H1 (cell line): Measurements from ENCODE around the gene DOP1A. TPM values are rescaled to one million over a fixed set of nuclear protein-coding genes. Genes with fewer than 3 reads are reported as not detected.

Source experiments
- CTCF ChIA-PET: fragments of 300-600 bp; sonication (Branson Sonifier 250); formaldehyde crosslinking; loops from one replicate; lab custom pipeline; 2021; ENCODE audit not compliant: partially characterized antibody; lab: Charles Lee
- POLR2A ChIA-PET: fragments of 300-600 bp; sonication (Branson Sonifier 250); formaldehyde crosslinking; loops from one replicate; lab custom pipeline; 2021; ENCODE audit warnings: inconsistent platforms; ENCODE audit not compliant: partially characterized antibody; lab: Charles Lee
- DNase-seq, 2 experiments: peaks; one replicate each; pipeline versions ENCODE4 v3.0.0 to v3.0.0-alpha.2; 2010 to 2022; ENCODE audit warnings: low spot score in 2 of 2, low read depth in 1 of 2, mixed read lengths in 1 of 2
- FAIRE-seq: peaks from 2 replicates; lab custom pipeline; 2011; peaks lifted over from hg19 to GRCh38; lab: Jason Lieb, UNC
- H2AFZ ChIP-seq: 2 replicates; pipeline ENCODE4 v1.8.1; 2012; ENCODE audit warnings: low read length, inconsistent platforms
- H2AK5ac ChIP-seq: 2 replicates; pipeline ENCODE4 v1.6.1; 2013; ENCODE audit warnings: low read depth, low read length
- H2BK120ac ChIP-seq: replicated peaks from 2 replicates; pipeline ENCODE3; 2013; ENCODE audit warnings: low read depth, low read length, inconsistent platforms
- H2BK12ac ChIP-seq: 2 replicates; pipeline ENCODE4 v1.6.1; 2013; ENCODE audit warnings: low read depth, low read length
- H2BK15ac ChIP-seq: 2 replicates; pipeline ENCODE4 v1.6.1; 2013; ENCODE audit warnings: low read length
- H2BK20ac ChIP-seq: 2 replicates; pipeline ENCODE4 v1.6.1; 2013; ENCODE audit warnings: low read length
- H2BK5ac ChIP-seq: 2 replicates; pipeline ENCODE4 v1.6.1; 2013; ENCODE audit warnings: low read depth, low read length
- H3K14ac ChIP-seq: 2 replicates; pipeline ENCODE4 v1.6.1; 2013; ENCODE audit warnings: inconsistent platforms; ENCODE audit not compliant: insufficient read length
- H3K18ac ChIP-seq: 2 replicates; pipeline ENCODE4 v1.6.1; 2013; ENCODE audit warnings: low read length; ENCODE audit errors: extremely low read depth
- H3K23ac ChIP-seq: 2 replicates; pipeline ENCODE4 v1.6.1; 2013; ENCODE audit warnings: inconsistent platforms; ENCODE audit not compliant: insufficient read length
- H3K23me2 ChIP-seq: 2 replicates; pipeline ENCODE4 v1.6.1; 2013; ENCODE audit warnings: low read depth, low read length
- H3K27ac ChIP-seq: 2 replicates; pipeline ENCODE4 v1.6.1; 2011; ENCODE audit warnings: low read depth, low read length, inconsistent platforms
- H3K27me3 ChIP-seq, 4 experiments: replicated peaks in 1 of 4; 1 replicate in 1 of 4; 2 replicates in 3 of 4; pipeline versions ENCODE4 v1.6.1 to v1.8.1; 2011 to 2013; ENCODE audit warnings: low read length in 3 of 4, mild to moderate bottlenecking in 3 of 4, inconsistent platforms in 2 of 4, mixed read lengths in 2 of 4, moderate library complexity in 1 of 4; ENCODE audit not compliant: control insufficient read depth in 3 of 4, insufficient read depth in 3 of 4; ENCODE audit errors: extremely low read depth in 1 of 4
- H3K36me3 ChIP-seq, 4 experiments: 2 replicates each; pipeline versions ENCODE4 v1.6.1 to v1.8.1; 2011 to 2013; ENCODE audit warnings: mild to moderate bottlenecking in 4 of 4, low read length in 3 of 4, moderate library complexity in 2 of 4, control low read depth in 1 of 4, inconsistent platforms in 1 of 4; ENCODE audit not compliant: insufficient read depth in 4 of 4, control insufficient read depth in 2 of 4
- H3K4ac ChIP-seq: replicated peaks from 2 replicates; pipeline ENCODE3; 2013; ENCODE audit warnings: low read length, low read depth, mixed read lengths, inconsistent platforms; ENCODE audit not compliant: insufficient read length
- H3K4me1 ChIP-seq, 4 experiments: replicated peaks in 1 of 4; 1 replicate in 1 of 4; 2 replicates in 3 of 4; pipeline versions ENCODE4 v1.6.1 to v1.8.1; 2011 to 2013; ENCODE audit warnings: low read length in 3 of 4, inconsistent platforms in 2 of 4, mixed read lengths in 1 of 4; ENCODE audit not compliant: insufficient read depth in 4 of 4, control insufficient read depth in 3 of 4
- H3K4me2 ChIP-seq, 2 experiments: 2 replicates each; pipeline versions ENCODE4 v1.6.1 to v1.8.1; 2011 to 2013; ENCODE audit warnings: low read depth in 2 of 2, low read length in 2 of 2, control low read depth in 1 of 2, inconsistent platforms in 1 of 2, mild to moderate bottlenecking in 1 of 2; ENCODE audit not compliant: insufficient read depth in 1 of 2
- H3K4me3 ChIP-seq, 4 experiments: fragments of 200-600, 300-600 bp in 1 of 4; sonication (generic), shearing (Covaris generic), sonication (Bioruptor Twin) in 1 of 4; 2 replicates each; pipeline versions ENCODE4 v1.5.1 to v1.8.1; 2011 to 2016; ENCODE audit warnings: low read length in 4 of 4, low read depth in 3 of 4, control low read depth in 2 of 4, inconsistent platforms in 2 of 4, mild to moderate bottlenecking in 2 of 4, mixed read lengths in 1 of 4, moderate library complexity in 1 of 4; ENCODE audit not compliant: insufficient read depth in 2 of 4; ENCODE audit errors: extremely low read depth in 1 of 4
- H3K56ac ChIP-seq: replicated peaks from 2 replicates; pipeline ENCODE3; 2013; ENCODE audit warnings: low read depth, mild to moderate bottlenecking, mixed read lengths, low read length, inconsistent platforms; ENCODE audit not compliant: insufficient read length
- H3K79me1 ChIP-seq: 2 replicates; pipeline ENCODE4 v1.6.1; 2013; ENCODE audit warnings: low read depth, low read length, control low read depth
- H3K79me2 ChIP-seq, 2 experiments: 2 replicates each; pipeline versions ENCODE4 v1.6.1 to v1.8.1; 2012 to 2013; ENCODE audit warnings: low read length in 2 of 2, mild to moderate bottlenecking in 2 of 2, inconsistent platforms in 1 of 2; ENCODE audit not compliant: insufficient read depth in 2 of 2, control insufficient read depth in 1 of 2
- H3K9ac ChIP-seq, 4 experiments: replicated peaks in 1 of 4; 1 replicate in 1 of 4; 2 replicates in 3 of 4; pipeline versions ENCODE4 v1.6.1 to v1.8.1; 2011 to 2013; ENCODE audit warnings: low read depth in 3 of 4, low read length in 3 of 4, control low read depth in 2 of 4, mild to moderate bottlenecking in 2 of 4, moderate library complexity in 2 of 4, inconsistent platforms in 1 of 4; ENCODE audit errors: extremely low read depth in 1 of 4
- H3K9me3 ChIP-seq, 2 experiments: 2 replicates each; pipeline versions ENCODE4 v1.6.1 to v1.8.1; 2012 to 2013; ENCODE audit warnings: mild to moderate bottlenecking in 2 of 2, moderate library complexity in 2 of 2, control low read depth in 1 of 2, inconsistent platforms in 1 of 2, low read depth in 1 of 2, low read length in 1 of 2, mixed read lengths in 1 of 2; ENCODE audit not compliant: insufficient read depth in 2 of 2
- H4K20me1 ChIP-seq, 2 experiments: replicated peaks in 1 of 2; 2 replicates each; pipeline versions ENCODE3 to v1.8.1; 2011 to 2013; ENCODE audit warnings: inconsistent platforms in 2 of 2, low read length in 2 of 2, mild to moderate bottlenecking in 1 of 2; ENCODE audit not compliant: insufficient read depth in 2 of 2, control insufficient read depth in 1 of 2
- H4K5ac ChIP-seq: 2 replicates; pipeline ENCODE4 v1.6.1; 2013; ENCODE audit warnings: low read length, low read depth, mixed read lengths, inconsistent platforms; ENCODE audit not compliant: insufficient read length
- H4K8ac ChIP-seq: 2 replicates; pipeline ENCODE4 v1.8.0; 2013; ENCODE audit warnings: mild to moderate bottlenecking, moderate library complexity, low read length, inconsistent platforms; ENCODE audit not compliant: insufficient read depth; ENCODE audit errors: extremely low read depth
- H4K91ac ChIP-seq: replicated peaks from 2 replicates; pipeline ENCODE3; 2013; ENCODE audit warnings: low read length, mixed read lengths, inconsistent platforms; ENCODE audit not compliant: insufficient read length
- BACH1 ChIP-seq: IDR thresholded peaks from 2 replicates; pipeline ENCODE4 v1.6.1; 2012; ENCODE audit warnings: low read length, improper control_type of control experiment
- CEBPB ChIP-seq: IDR thresholded peaks from 2 replicates; pipeline ENCODE4 v1.6.1; 2012; ENCODE audit warnings: low read depth, low read length
- CHD1 ChIP-seq: IDR thresholded peaks from 2 replicates; pipeline ENCODE4 v1.6.1; 2012; ENCODE audit warnings: low read depth, low read length, improper control_type of control experiment
- CREB1 ChIP-seq: IDR thresholded peaks from 2 replicates; pipeline ENCODE4 v1.6.1; 2012; ENCODE audit warnings: inconsistent platforms
- CTBP2 ChIP-seq: IDR thresholded peaks from 2 replicates; pipeline ENCODE4 v1.7.0; 2011; ENCODE audit warnings: borderline replicate concordance, mild to moderate bottlenecking, moderate library complexity, mixed read lengths, low read length; ENCODE audit not compliant: insufficient read depth, insufficient read length
- EGR1 ChIP-seq: IDR thresholded peaks from 2 replicates; pipeline ENCODE4 v1.6.1; 2011; ENCODE audit warnings: low read depth, low read length, borderline replicate concordance
- GTF2F1 ChIP-seq: IDR thresholded peaks from 2 replicates; pipeline ENCODE4 v1.6.1; 2012; ENCODE audit warnings: low read depth, low read length, improper control_type of control experiment, borderline replicate concordance
- HDAC2 ChIP-seq, 2 experiments: fragments of 300-600 bp in 1 of 2; sonication (generic) in 1 of 2; IDR thresholded peaks; 2 replicates each; pipeline ENCODE4 v1.6.1; 2011 to 2012; ENCODE audit warnings: low read depth in 2 of 2, low read length in 2 of 2, mild to moderate bottlenecking in 2 of 2, moderate library complexity in 2 of 2, borderline replicate concordance in 1 of 2, inconsistent platforms in 1 of 2
- RNF2 ChIP-seq: fragments of 200-900, 300-1000 bp; sonication (generic); IDR thresholded peaks from 2 replicates; pipeline ENCODE4 v1.7.1; 2016; ENCODE audit warnings: borderline replicate concordance, low read depth, mild to moderate bottlenecking, antibody characterized with exemption, low read length; ENCODE audit not compliant: poor library complexity, severe bottlenecking; ENCODE audit errors: missing control alignments
- SUZ12 ChIP-seq: fragments of 200-600 bp; sonication (generic); IDR thresholded peaks from 2 replicates; pipeline ENCODE4 v1.6.1; 2012; ENCODE audit warnings: mild to moderate bottlenecking, inconsistent platforms, low read length, moderate library complexity, mixed read lengths
- TAF1 ChIP-seq: IDR thresholded peaks from 2 replicates; pipeline ENCODE4 v1.6.1; 2011; ENCODE audit warnings: mild to moderate bottlenecking, low read depth, low read length
- YY1 ChIP-seq: IDR thresholded peaks from 2 replicates; pipeline ENCODE4 v1.6.1; 2011; ENCODE audit warnings: low read depth, mild to moderate bottlenecking, low read length
- ZNF274 ChIP-seq: IDR thresholded peaks from 2 replicates; pipeline ENCODE4 v1.7.0; 2012; ENCODE audit warnings: low read length, borderline replicate concordance; ENCODE audit errors: extremely low read depth
- WGBS, 2 experiments: shearing (Covaris generic) in 1 of 2; methylation state at CpG; one replicate each; pipeline versions ENCODE4 v1.1.6 to v1.1.7; 2013 to 2015; ENCODE audit warnings: low lambda C conversion rate in 2 of 2, mixed read lengths in 2 of 2, inconsistent platforms in 1 of 2, low coverage in 1 of 2, missing lambda C conversion rate in 1 of 2; ENCODE audit not compliant: insufficient replicate concordance in 2 of 2, insufficient coverage in 1 of 2, insufficient read length in 1 of 2; ENCODE audit errors: extremely low coverage in 1 of 2, missing lambda C conversion rate in 1 of 2; 5-methylcytosine and 5-hydroxymethylcytosine counted together
- polyA plus RNA-seq, 7 experiments: library from polyadenylated mRNA; depleted of rRNA in 3 of 7; stranded (reverse) in 5 of 7; unstranded in 2 of 7; fragments of >200 nt in 5 of 7; fragments of 200-250 nt in 2 of 7; gene quantifications; 1 replicate in 5 of 7; 2 replicates in 1 of 7; 4 replicates in 1 of 7; pipeline versions ENCODE4 v1.2.1 to v1.2.3, GENCODE V29; 2011 to 2013; ENCODE audit warnings: missing spikeins in 2 of 7, mixed read lengths in 2 of 7
- total RNA-seq: library from RNA; stranded (reverse); fragmentation: NEBNext Ultra II Directional; extraction: Animal tissue kit (Norgen Biotek cat#: 25700); gene quantifications from 2 replicates; pipeline ENCODE4 v1.2.1, GENCODE V29; 2021
- TF ChIP-seq, protein P1 (sequence below): IDR thresholded peaks from 2 replicates; pipeline ENCODE4 v1.6.1; 2012; ENCODE audit warnings: inconsistent platforms

DOP1A gene
- total and polyA plus RNA-seq, 2 of the 8 experiments (the other 6 are each of a cell fraction or from before 2014, with no cell fraction given) = 7.5 to 14.7 TPM

- no peak overlapping the region for H3K4ac ChIP-seq
- WGBS, 2 experiments = 80% methylated on average over 1 of the region's 1 CpG; no CpG with 5 or more reads in 1 of the 2 experiments
- POLR2A ChIA-PET = no interaction called here
- no peak overlapping the region for H2BK12ac ChIP-seq
- DNase-seq = no peak
- H3K79me2 ChIP-seq = no peaks in the 10 kb centered on the region
- H3K18ac ChIP-seq = no peak overlapping the region
- no peaks in the 10 kb centered on the region for H3K4me1 ChIP-seq
- no peak overlapping the region for H3K4me3 ChIP-seq
- H3K56ac ChIP-seq = no peak overlapping the region
- no peak overlapping the region for H3K14ac ChIP-seq
- no peaks in the 10 kb centered on the region for H3K27me3 ChIP-seq
- no peak overlapping the region for H3K9ac ChIP-seq
- H2AFZ ChIP-seq = no peak overlapping the region
- H3K23ac ChIP-seq = no peak overlapping the region
- H2BK5ac ChIP-seq = no peak overlapping the region
- H4K5ac ChIP-seq = no peak overlapping the region
- no peak overlapping the region for H4K8ac ChIP-seq
- H4K20me1 ChIP-seq = no peaks in the 10 kb centered on the region
- H3K79me1 ChIP-seq = no peaks in the 10 kb centered on the region
- no peak overlapping the region for H2BK20ac ChIP-seq
- H3K23me2 ChIP-seq = no peaks in the 10 kb centered on the region
- FAIRE-seq = no peak
- CTCF ChIA-PET = interaction anchor here (0.7 to 0.8 kb wide), 3 partner anchors 12 to 27 kb away, joined by 3 read pairs; no protein-coding TSS in a partner anchor
- H3K36me3 ChIP-seq = peaks cover 0 to 22% (median 2%) of the 10 kb centered on the region in 4 experiments; a peak in 4 of 8 replicates
- H3K4me2 ChIP-seq = no peak overlapping the region
- H4K91ac ChIP-seq = no peak overlapping the region
- H3K9me3 ChIP-seq = no peaks in the 10 kb centered on the region
- H2BK15ac ChIP-seq = no peak overlapping the region
- H3K27ac ChIP-seq = no peak overlapping the region
- no peak overlapping the region for H2AK5ac ChIP-seq
- H2BK120ac ChIP-seq = no peak overlapping the region
- TF ChIP-seq EGR1 (no peak), GTF2F1 (no peak), BACH1 (no peak), YY1 (no peak), CEBPB (no peak), ZNF274 (no peak), CTBP2 (no peak), SUZ12 (no peak), HDAC2 (IDR thresholded peaks at IDR 0.05; ENCODE audit: borderline replicate concordance in 1 of 2, low read depth in 2 of 2, low read length in 2 of 2) (no peak), TAF1 (no peak), RNF2 (no peak), CREB1 (no peak), CHD1 (no peak)
- TF ChIP-seq, protein P1, sequence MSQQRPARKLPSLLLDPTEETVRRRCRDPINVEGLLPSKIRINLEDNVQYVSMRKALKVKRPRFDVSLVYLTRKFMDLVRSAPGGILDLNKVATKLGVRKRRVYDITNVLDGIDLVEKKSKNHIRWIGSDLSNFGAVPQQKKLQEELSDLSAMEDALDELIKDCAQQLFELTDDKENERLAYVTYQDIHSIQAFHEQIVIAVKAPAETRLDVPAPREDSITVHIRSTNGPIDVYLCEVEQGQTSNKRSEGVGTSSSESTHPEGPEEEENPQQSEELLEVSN = no peak
These were observed 40.9 kb downstream of the DOP1A start for GRCh38 chr6:83108378-83108777.
